Natural killer cell (primary cell): ENCODE results near the gene OPHN1. TPM values are rescaled to one million over a fixed set of nuclear protein-coding genes. Genes with fewer than 3 reads are reported as not detected.

Experiments used
- ATAC-seq, 3 donors: fragments of 150-1000 bp in 2 of 3; fragments of 200-7000 bp in 1 of 3; cut with Tn5 transposase; 1 replicate in 1 of 3; 2 replicates in 2 of 3; pipeline ENCODE4 v1.10.0; 2021; ENCODE audit warnings: mild to moderate bottlenecking in 2 of 3, moderate library complexity in 2 of 3
- DNase-seq, 2 donors: peaks; one replicate each; pipeline versions ENCODE4 v3.0.0 to v3.0.0-alpha.2; 2013 to 2021; ENCODE audit warnings: mixed read lengths in 1 of 2
- H3K27ac ChIP-seq: one replicate; pipeline ENCODE4 v1.5.1; 2013; ENCODE audit warnings: mild to moderate bottlenecking, low read length
- H3K27me3 ChIP-seq: one replicate; pipeline ENCODE4 v1.6.1; 2013; ENCODE audit warnings: low read length; ENCODE audit not compliant: control insufficient read depth, insufficient read depth
- H3K36me3 ChIP-seq: one replicate; pipeline ENCODE4 v1.6.1; 2013; ENCODE audit warnings: low read length; ENCODE audit not compliant: control insufficient read depth, insufficient read depth
- H3K4me1 ChIP-seq: one replicate; pipeline ENCODE4 v1.6.1; 2013; ENCODE audit warnings: low read length; ENCODE audit not compliant: control insufficient read depth, insufficient read depth
- H3K4me3 ChIP-seq: one replicate; pipeline ENCODE4 v1.5.1; 2013; ENCODE audit warnings: low read length
- H3K9me3 ChIP-seq: one replicate; pipeline ENCODE4 v1.6.1; 2013; ENCODE audit warnings: low read length; ENCODE audit not compliant: control insufficient read depth, insufficient read depth
- H3K27ac Mint-ChIP-seq, 2 donors: one replicate each; pipeline ENCODE4 v1.8.0; 2022; ENCODE audit warnings: mild to moderate bottlenecking in 2 of 2, mixed read lengths in 2 of 2, moderate library complexity in 1 of 2
- H3K27me3 Mint-ChIP-seq, 2 donors: one replicate each; pipeline ENCODE4 v1.8.0; 2022; ENCODE audit warnings: low read depth in 2 of 2, mixed read lengths in 2 of 2
- H3K36me3 Mint-ChIP-seq: one replicate; pipeline ENCODE4 v1.8.0; 2022; ENCODE audit warnings: mixed read lengths
- H3K4me1 Mint-ChIP-seq, 2 donors: one replicate each; pipeline ENCODE4 v1.8.0; 2022; ENCODE audit warnings: mixed read lengths in 2 of 2
- H3K4me3 Mint-ChIP-seq: one replicate; pipeline ENCODE4 v1.8.0; 2022; ENCODE audit warnings: mild to moderate bottlenecking, moderate library complexity, mixed read lengths
- H3K9me3 Mint-ChIP-seq, 2 donors: one replicate each; pipeline ENCODE4 v1.8.0; 2022; ENCODE audit warnings: mixed read lengths in 2 of 2
- WGBS: methylation state at CpG from one replicate; pipeline ENCODE4 v1.1.7; 2013; ENCODE audit warnings: missing lambda C conversion rate; ENCODE audit not compliant: insufficient coverage; 5-methylcytosine and 5-hydroxymethylcytosine counted together
- intact Hi-C: fragments of 100-400 bp; cut with micrococcal nuclease; formaldehyde crosslinking; loops from one replicate; pipeline ENCODE4 v1.14.2; 2022
- total RNA-seq, 4 donors: library from RNA; stranded (reverse); fragments of 120-200 nt in 1 of 4; gene quantifications; one replicate each; pipeline versions ENCODE4 v1.2.3 to v1.2.4, GENCODE V29; 2013 to 2022
- TF ChIP-seq, protein P1 (sequence below): fragments of 200-600 bp; IDR thresholded peaks from one replicate; pipeline ENCODE4 v1.8.0; 2022; ENCODE audit warnings: antibody characterized with exemption

Gene OPHN1
- total RNA-seq, 3 donors from 2014 or later (not counting 1 experiment from before 2014, with no cell fraction given): 1.4 to 5.6 (median 3.7) TPM

DNA sequence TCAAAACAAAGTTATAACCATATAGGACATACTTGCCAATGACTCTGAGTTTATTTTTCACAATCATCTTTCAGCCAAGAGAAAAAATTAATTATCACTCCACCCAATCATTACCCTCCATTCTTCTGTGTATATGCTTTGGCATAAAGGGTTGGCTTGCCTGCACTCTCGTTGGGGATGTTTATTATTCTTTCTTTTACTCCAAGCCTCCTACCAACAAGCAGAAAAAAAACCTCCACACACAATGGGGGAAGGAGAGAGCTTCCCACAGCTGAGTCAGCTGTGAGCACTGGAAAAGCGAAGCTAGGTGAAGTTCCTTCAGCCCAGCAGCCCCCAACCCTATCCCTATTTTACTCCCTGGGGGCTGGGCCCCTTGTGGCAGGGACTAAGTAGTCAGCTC lies 1.5 kb downstream of the OPHN1 start:
- no peaks in the 10 kb centered on the region for H3K9me3 Mint-ChIP-seq
- ATAC-seq: no peak
- Histone ChIP-seq H3K4me1 (peaks cover 16% of the 10 kb centered on the region), H3K36me3 (no peaks in the 10 kb centered on the region), H3K4me3 (no peak overlapping the region), H3K9me3 (no peaks in the 10 kb centered on the region), H3K27me3 (peaks cover 21% of the 10 kb centered on the region), H3K27ac (no peak overlapping the region)
- peaks cover 43 to 47% of the 10 kb centered on the region in 2 donors for H3K27me3 Mint-ChIP-seq
- TF ChIP-seq, protein P1, sequence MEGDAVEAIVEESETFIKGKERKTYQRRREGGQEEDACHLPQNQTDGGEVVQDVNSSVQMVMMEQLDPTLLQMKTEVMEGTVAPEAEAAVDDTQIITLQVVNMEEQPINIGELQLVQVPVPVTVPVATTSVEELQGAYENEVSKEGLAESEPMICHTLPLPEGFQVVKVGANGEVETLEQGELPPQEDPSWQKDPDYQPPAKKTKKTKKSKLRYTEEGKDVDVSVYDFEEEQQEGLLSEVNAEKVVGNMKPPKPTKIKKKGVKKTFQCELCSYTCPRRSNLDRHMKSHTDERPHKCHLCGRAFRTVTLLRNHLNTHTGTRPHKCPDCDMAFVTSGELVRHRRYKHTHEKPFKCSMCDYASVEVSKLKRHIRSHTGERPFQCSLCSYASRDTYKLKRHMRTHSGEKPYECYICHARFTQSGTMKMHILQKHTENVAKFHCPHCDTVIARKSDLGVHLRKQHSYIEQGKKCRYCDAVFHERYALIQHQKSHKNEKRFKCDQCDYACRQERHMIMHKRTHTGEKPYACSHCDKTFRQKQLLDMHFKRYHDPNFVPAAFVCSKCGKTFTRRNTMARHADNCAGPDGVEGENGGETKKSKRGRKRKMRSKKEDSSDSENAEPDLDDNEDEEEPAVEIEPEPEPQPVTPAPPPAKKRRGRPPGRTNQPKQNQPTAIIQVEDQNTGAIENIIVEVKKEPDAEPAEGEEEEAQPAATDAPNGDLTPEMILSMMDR: no peak
- no peak overlapping the region for H3K4me3 Mint-ChIP-seq
- no peaks in the 10 kb centered on the region for H3K36me3 Mint-ChIP-seq
- WGBS: 100% methylated on average over 1 of the region's 2 CpGs
- H3K4me1 Mint-ChIP-seq: peaks cover 18% of the 10 kb centered on the region in 2 donors
- no peak for DNase-seq
- H3K27ac Mint-ChIP-seq: no peak overlapping the region
- intact Hi-C loops: no loop called here

DNA sequence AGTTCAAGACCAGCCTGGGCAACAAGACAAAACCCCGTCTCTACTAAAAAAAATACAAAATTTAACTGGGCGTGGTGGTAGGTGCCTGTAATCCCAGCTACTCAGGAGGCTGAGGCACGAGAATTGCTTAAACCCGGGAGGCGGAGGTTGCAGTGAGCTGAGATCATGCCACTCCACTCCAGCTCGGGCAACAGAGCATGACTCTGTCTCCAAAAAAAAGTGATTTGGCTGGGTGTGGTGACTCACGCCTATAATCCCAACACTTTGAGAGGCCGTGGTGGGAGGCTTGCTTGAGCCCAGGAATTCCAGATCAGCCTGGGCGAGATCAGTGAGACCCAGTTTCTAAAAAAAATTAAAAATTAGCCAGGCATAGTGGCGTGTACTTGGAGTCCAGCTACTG lies 4.1 kb downstream of the OPHN1 start:
- WGBS: 88% methylated on average over 9 of the region's 10 CpGs
- H3K27me3 Mint-ChIP-seq: peaks cover 33 to 38% of the 10 kb centered on the region in 2 donors

DNA sequence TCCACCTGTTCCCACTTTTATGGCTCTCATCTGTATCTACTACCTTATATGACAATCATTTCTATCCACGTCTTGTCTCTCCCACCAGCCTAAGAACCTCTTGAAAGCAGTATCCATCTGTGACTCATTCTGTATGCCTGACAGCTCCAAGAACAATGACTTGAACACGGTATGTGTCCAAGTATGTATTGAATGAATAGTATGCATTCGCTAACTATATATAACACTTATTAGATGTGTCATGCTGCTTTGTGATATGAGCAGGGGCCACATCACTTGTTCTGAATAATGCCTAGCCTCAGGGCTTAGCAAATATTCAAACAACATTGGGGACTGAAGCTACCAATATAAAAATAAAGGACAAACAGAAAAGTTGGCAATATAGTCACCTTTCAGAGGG lies 4.9 kb downstream of the OPHN1 start:
- H3K27me3 ChIP-seq: peaks cover 14% of the 10 kb centered on the region
- DNase-seq (no peak), ATAC-seq (no peak)
- Mint-ChIP-seq H3K36me3 (no peaks in the 10 kb centered on the region), H3K4me1 (peaks cover 9% of the 10 kb centered on the region in 2 donors), H3K27ac (no peak overlapping the region), H3K9me3 (no peaks in the 10 kb centered on the region), H3K27me3 (peaks cover 25 to 32% of the 10 kb centered on the region in 2 donors), H3K4me3 (no peak overlapping the region)
- intact Hi-C loops: no loop called here
- H3K27ac ChIP-seq: no peak overlapping the region
- peaks cover 9% of the 10 kb centered on the region for H3K4me1 ChIP-seq
- no peak overlapping the region for H3K4me3 ChIP-seq
- no peaks in the 10 kb centered on the region for H3K9me3 ChIP-seq
- TF ChIP-seq, protein P1: no peak
- no peaks in the 10 kb centered on the region for H3K36me3 ChIP-seq
- no CpG with 5 or more reads among the region's 3 CpGs for WGBS

More for the DNA sequence above, 4.1 kb downstream of the OPHN1 start:
- no peaks in the 10 kb centered on the region for H3K36me3 Mint-ChIP-seq
- TF ChIP-seq, protein P1: no peak
- H3K9me3 Mint-ChIP-seq: no peaks in the 10 kb centered on the region
- Histone ChIP-seq H3K9me3 (no peaks in the 10 kb centered on the region), H3K36me3 (no peaks in the 10 kb centered on the region), H3K27me3 (peaks cover 21% of the 10 kb centered on the region), H3K27ac (no peak overlapping the region), H3K4me1 (peaks cover 16% of the 10 kb centered on the region), H3K4me3 (no peak overlapping the region)
- ATAC-seq (no peak), DNase-seq (no peak)
- H3K27ac Mint-ChIP-seq: no peak overlapping the region
- intact Hi-C loops: no loop called here
- H3K4me3 Mint-ChIP-seq: no peak overlapping the region
- H3K4me1 Mint-ChIP-seq: peaks cover 17% of the 10 kb centered on the region in 2 donors

DNA sequence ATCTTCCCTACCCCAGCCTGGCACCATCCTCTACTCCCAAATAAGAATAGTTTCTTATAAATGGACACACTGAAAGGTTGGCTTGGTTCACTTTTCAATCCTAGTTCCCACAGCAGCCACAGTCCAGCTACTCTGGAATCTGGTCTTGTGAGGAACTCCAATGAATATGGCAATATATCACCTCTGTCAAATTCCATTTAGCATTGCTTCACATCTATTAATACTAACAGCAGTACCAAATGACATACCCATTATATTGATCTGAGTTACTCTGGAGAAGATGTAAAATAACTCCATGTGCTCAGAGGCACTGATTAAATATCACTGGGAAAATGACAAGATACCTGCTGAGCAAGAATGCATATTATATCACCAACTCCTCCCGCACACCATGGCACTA lies 8.6 kb downstream of the OPHN1 start:
- H3K4me1 Mint-ChIP-seq: peaks cover 7 to 8% of the 10 kb centered on the region in 2 donors
- Histone ChIP-seq H3K9me3 (no peaks in the 10 kb centered on the region), H3K27ac (no peak overlapping the region), H3K36me3 (no peaks in the 10 kb centered on the region), H3K27me3 (no peaks in the 10 kb centered on the region), H3K4me1 (no peaks in the 10 kb centered on the region), H3K4me3 (no peak overlapping the region)
- H3K27me3 Mint-ChIP-seq: peaks cover 15 to 25% of the 10 kb centered on the region in 2 donors
- TF ChIP-seq, protein P1: no peak
- no peaks in the 10 kb centered on the region for H3K9me3 Mint-ChIP-seq
- no peak overlapping the region for H3K4me3 Mint-ChIP-seq
- ATAC-seq (no peak), DNase-seq (no peak)
- H3K27ac Mint-ChIP-seq: no peak overlapping the region
- WGBS: no CpG with 5 or more reads among the region's 1 CpG
- no peaks in the 10 kb centered on the region for H3K36me3 Mint-ChIP-seq
- intact Hi-C loops: no loop called here
